Testis (tissue), 3 donors: ENCODE data around the gene RNF113B. TPM values are rescaled to one million over a fixed set of nuclear protein-coding genes. Genes with fewer than 3 reads are reported as not detected.
A peak's percentile ranks its signal among the peaks of the same experiment; 100 is the strongest.

Source experiments
- DNase-seq: peaks from one replicate; pipeline ENCODE4 v3.0.0-alpha.2; 2019
- H3K27ac ChIP-seq, 2 donors: fragments of 200-600 bp; sonication (generic); one replicate each; pipeline ENCODE4 v1.5.1; 2019
- H3K27me3 ChIP-seq: fragments of 200-600 bp; sonication (generic); one replicate; pipeline ENCODE4 v1.5.1; 2019
- H3K36me3 ChIP-seq: fragments of 200-600 bp; sonication (generic); one replicate; pipeline ENCODE4 v1.5.1; 2017; ENCODE audit warnings: low read depth; ENCODE audit errors: missing control alignments
- H3K4me1 ChIP-seq: fragments of 200-600 bp; sonication (generic); one replicate; pipeline ENCODE4 v1.5.1; 2019
- H3K4me3 ChIP-seq, 2 donors: fragments of 200-600 bp; sonication (generic); one replicate each; pipeline ENCODE4 v1.5.1; 2017 to 2019
- H3K9me3 ChIP-seq: fragments of 200-600 bp; sonication (generic); one replicate; pipeline ENCODE4 v1.5.1; 2017
- CTCF ChIP-seq, 3 experiments: fragments of 450-650 bp in 2 of 3; fragments of 200-600 bp in 1 of 3; sonication (generic) in 1 of 3; IDR thresholded peaks; one replicate each; pipeline ENCODE4 v1.5.1; 2016 to 2019; ENCODE audit warnings: antibody characterized with exemption in 3 of 3, mild to moderate bottlenecking in 2 of 3, moderate library complexity in 1 of 3
- POLR2A ChIP-seq: fragments of 450-650 bp; IDR thresholded peaks from one replicate; pipeline ENCODE4 v1.6.1; 2017; ENCODE audit warnings: antibody characterized with exemption, mild to moderate bottlenecking, moderate library complexity
- WGBS, 2 donors: methylation state at CpG; one replicate each; pipeline ENCODE4 v1.1.5; 2018; 5-methylcytosine and 5-hydroxymethylcytosine counted together
- intact Hi-C: fragments of 100-400 bp; cut with DNase I; formaldehyde crosslinking; loops from one replicate; pipeline ENCODE4 v1.15.1; 2023; ENCODE audit warnings: low total_unique reads
- polyA plus RNA-seq: library from polyadenylated mRNA; stranded (reverse); fragments of 350-450 nt; fragmentation: Illumina TruSeq; extraction: RNeasy Lipid Tissue Mini Kit (QIAGEN cat#74804); gene quantifications from one replicate; pipeline ENCODE4 v1.2.3, GENCODE V29; 2014; ENCODE audit warnings: low read depth, low replicate concordance; ENCODE audit not compliant: insufficient read depth
- total RNA-seq, 2 donors: library from RNA; depleted of rRNA; stranded (reverse); fragments of >200 nt; gene quantifications; one replicate each; pipeline ENCODE4 v1.2.3, GENCODE V29; 2016

Gene RNF113B
- total and polyA plus RNA-seq, 3 donors from 2014 or later: 33.6 to 117 (median 41.5) TPM

DNA sequence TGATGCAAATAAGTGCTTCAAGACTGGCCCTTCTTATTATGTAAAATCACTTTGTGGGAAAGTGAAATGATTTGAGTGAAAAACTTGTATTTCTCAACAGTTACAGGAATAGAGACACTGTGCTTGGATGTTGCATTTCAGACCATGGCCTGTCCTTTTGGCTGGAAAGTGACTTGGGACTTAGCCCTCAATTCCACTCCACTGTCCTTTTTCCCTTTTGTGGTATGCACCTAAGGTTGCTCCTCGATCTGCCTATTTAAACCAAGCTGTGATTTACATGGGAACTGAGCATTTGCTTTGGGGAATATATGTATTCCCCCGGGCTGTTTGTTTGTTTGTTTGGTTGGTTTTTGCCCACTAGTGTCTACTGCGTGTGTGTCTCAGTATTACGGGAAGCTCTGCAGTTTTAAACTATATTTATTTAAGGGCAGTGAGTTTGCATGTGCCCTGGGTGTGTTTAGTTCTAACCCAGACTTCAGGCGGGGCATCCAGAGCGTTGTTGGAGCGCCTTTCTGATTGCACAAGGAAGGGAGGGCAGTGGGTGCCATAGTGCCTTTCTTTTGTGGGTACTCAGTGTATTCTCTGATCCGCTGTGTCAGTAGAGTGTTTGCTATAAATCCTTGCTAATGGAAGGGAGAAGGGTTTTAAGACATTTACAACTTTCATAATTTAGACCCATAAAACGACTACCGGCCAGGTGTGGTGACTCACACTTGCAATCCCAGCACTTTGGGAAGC, 18.2 kb upstream of the RNF113B start:
- no peak for DNase-seq
- 86 to 89% methylated on average over 10 of the region's 10 CpGs for WGBS, 2 donors
- no peak overlapping the region for H3K27ac ChIP-seq

DNA sequence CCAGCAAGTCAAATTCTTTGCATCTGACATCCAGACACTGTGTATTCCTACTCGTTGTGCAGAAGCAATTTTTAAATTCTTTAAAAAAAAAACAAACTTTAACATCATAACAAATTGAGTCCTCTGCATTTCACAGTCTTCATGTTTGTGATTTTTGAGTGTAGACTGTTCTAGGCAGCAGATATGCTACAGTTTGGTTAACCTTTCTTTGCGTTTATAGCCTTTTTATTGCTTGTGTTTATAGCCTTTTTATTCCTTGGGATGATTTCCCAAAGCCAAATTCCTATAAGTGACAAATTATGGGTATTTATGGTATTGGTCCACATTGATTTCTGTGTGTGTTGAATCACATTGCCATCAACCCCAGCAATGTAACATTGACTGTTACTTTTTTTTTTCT, 14.9 kb upstream of the RNF113B start:
- Histone ChIP-seq H3K27ac (no peak overlapping the region), H3K36me3 (no peaks in the 10 kb centered on the region), H3K27me3 (no peaks in the 10 kb centered on the region), H3K9me3 (no peaks in the 10 kb centered on the region), H3K4me1 (peaks cover 13% of the 10 kb centered on the region), H3K4me3 (no peak overlapping the region)
- DNase-seq: no peak
- WGBS, 2 donors: 52 to 57% methylated on average over 2 of the region's 2 CpGs
- intact Hi-C loops: no loop called here
- no peak for TF ChIP-seq CTCF (IDR thresholded peaks at IDR 0.05)
- TF ChIP-seq POLR2A: no peak

More for the DNA sequence above, 18.2 kb upstream of the RNF113B start:
- peaks cover 3% of the 10 kb centered on the region for H3K4me1 ChIP-seq
- intact Hi-C loops: no loop called here
- H3K27me3 ChIP-seq: no peaks in the 10 kb centered on the region
- no peak overlapping the region for H3K4me3 ChIP-seq
- H3K9me3 ChIP-seq: no peaks in the 10 kb centered on the region
- no peak for TF ChIP-seq POLR2A
- no peak for TF ChIP-seq CTCF (IDR thresholded peaks at IDR 0.05)
- H3K36me3 ChIP-seq: no peaks in the 10 kb centered on the region

- Histone ChIP-seq H3K27ac (peak overlapping the region in 1 of 2 donors; percentile 12), H3K9me3 (no peaks in the 10 kb centered on the region), H3K36me3 (no peaks in the 10 kb centered on the region), H3K4me1 (peaks cover 13% of the 10 kb centered on the region), H3K27me3 (no peaks in the 10 kb centered on the region), H3K4me3 (no peak overlapping the region)
- TF ChIP-seq POLR2A (no peak), CTCF (IDR thresholded peaks at IDR 0.05) (no peak)
- WGBS, 2 donors: 46 to 59% methylated on average over 11 of the region's 11 CpGs
- no peak for DNase-seq
- intact Hi-C loops: no loop called here
Observed at GRCh38 chr13:98190889-98191444, 13.9 kb upstream of the RNF113B start.

DNA sequence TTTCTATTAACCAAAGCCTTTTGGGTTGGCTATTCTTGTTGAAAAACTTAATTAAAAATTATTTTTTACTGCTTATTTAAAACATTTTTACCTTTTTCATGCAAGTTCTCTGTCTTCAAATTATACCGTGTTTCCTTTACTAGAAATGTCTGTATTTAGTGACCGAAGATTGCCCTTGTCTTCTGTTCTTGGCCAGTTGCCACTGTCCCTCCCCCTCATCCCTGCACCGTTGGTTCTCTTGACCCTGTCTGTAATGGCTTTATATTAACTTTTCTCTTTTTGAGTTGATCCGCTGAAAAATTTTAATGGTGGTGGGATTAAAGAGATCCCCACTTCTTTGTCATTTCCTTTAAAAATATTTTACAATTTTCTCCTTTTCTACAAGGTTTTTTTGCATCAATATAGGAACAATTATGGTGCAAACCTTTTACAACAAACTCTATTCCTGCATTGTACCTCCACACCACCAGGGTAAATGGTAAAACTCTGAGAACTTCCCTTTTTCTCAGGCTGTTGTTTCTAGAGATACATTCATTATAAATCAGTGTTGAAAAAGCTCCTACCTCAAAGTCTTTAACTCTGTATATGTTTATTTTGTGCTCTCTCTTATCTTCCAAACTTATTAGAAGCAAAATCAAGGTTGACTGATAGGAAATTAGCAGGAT, 12.9 kb upstream of the RNF113B start:
- Histone ChIP-seq H3K27ac (no peak overlapping the region), H3K9me3 (no peaks in the 10 kb centered on the region), H3K4me1 (peaks cover 13% of the 10 kb centered on the region), H3K4me3 (no peak overlapping the region), H3K36me3 (no peaks in the 10 kb centered on the region), H3K27me3 (no peaks in the 10 kb centered on the region)
- DNase-seq: peak; percentile 75
- intact Hi-C loops: no loop called here
- TF ChIP-seq CTCF (IDR thresholded peaks at IDR 0.05) (no peak), POLR2A (no peak)
- WGBS, 2 donors: 25 to 27% methylated on average over 4 of the region's 4 CpGs
